HepG2 (cell line): ENCODE data around the gene ZNF571. TPM values are rescaled to one million over a fixed set of nuclear protein-coding genes. Genes with fewer than 3 reads are reported as not detected.

Experiments used
- ATAC-seq: fragments of 200-7000 bp; cut with Tn5 transposase; 3 replicates; pipeline ENCODE4 v1.9.1; 2020; ENCODE audit warnings: mild to moderate bottlenecking, moderate library complexity
- BruUV-seq: library from RNA; stranded (reverse); fragments of 400-500 nt; replicated peaks from 2 replicates; lab custom pipeline; 2021; lab: Mats Ljungman, UMichigan
- CTCF ChIA-PET: fragments of 300-600 bp; formaldehyde crosslinking; extraction: SDS; loops from one replicate; lab custom pipeline; 2021; ENCODE audit warnings: low total read pairs, inconsistent platforms, low intra/inter-chr PET ratio; lab: Yijun Ruan, JAX
- POLR2A ChIA-PET: fragments of 350-600 bp; sonication (Branson Sonifier 250); formaldehyde crosslinking; loops from one replicate; lab custom pipeline; 2020; ENCODE audit warnings: antibody characterized with exemption, inconsistent platforms; lab: Yijun Ruan, JAX
- DNase-seq: peaks from one replicate; pipeline ENCODE4 v3.0.0-alpha.2; 2015; ENCODE audit warnings: low spot score
- FAIRE-seq: peaks from 3 replicates; lab custom pipeline; 2011; peaks lifted over from hg19 to GRCh38; lab: Jason Lieb, UNC
- H2AFZ ChIP-seq: one replicate; pipeline ENCODE4 v1.6.1; 2011; ENCODE audit warnings: low read length, inconsistent platforms
- H3K27ac ChIP-seq: fragments of 300-600 bp; 3 replicates; pipeline ENCODE4 v1.8.0; 2011; ENCODE audit warnings: mixed run types, mild to moderate bottlenecking, mixed read lengths, low read length, inconsistent platforms; ENCODE audit not compliant: insufficient read depth; ENCODE audit errors: extremely low read length
- H3K27me3 ChIP-seq, 2 experiments: fragments of 200-600 bp in 1 of 2; 2 replicates in 1 of 2; 3 replicates in 1 of 2; pipeline versions ENCODE4 v1.6.0 to v1.8.0; 2011; ENCODE audit warnings: low read length in 2 of 2, mild to moderate bottlenecking in 2 of 2, moderate library complexity in 2 of 2, inconsistent platforms in 1 of 2; ENCODE audit not compliant: insufficient read depth in 2 of 2, control insufficient read depth in 1 of 2
- H3K36me3 ChIP-seq, 2 experiments: fragments of 200-600 bp in 1 of 2; replicated peaks in 1 of 2; 2 replicates in 1 of 2; 3 replicates in 1 of 2; pipeline versions ENCODE4 v1.5.1 to v1.8.0; 2011; ENCODE audit warnings: low read length in 2 of 2, inconsistent platforms in 1 of 2; ENCODE audit not compliant: insufficient read depth in 2 of 2, control insufficient read depth in 1 of 2
- H3K4me1 ChIP-seq: 2 replicates; pipeline ENCODE4 v1.5.1; 2012; ENCODE audit warnings: low read length, inconsistent platforms; ENCODE audit not compliant: insufficient read depth
- H3K4me2 ChIP-seq: 2 replicates; pipeline ENCODE4 v1.6.0; 2011; ENCODE audit warnings: low read depth, low read length, inconsistent platforms
- H3K4me3 ChIP-seq, 3 experiments: fragments of 200-600 bp in 1 of 3; sonication (generic), shearing (Covaris generic) in 1 of 3; replicated peaks in 1 of 3; 2 replicates each; pipeline ENCODE4 v1.5.1; 2011 to 2016; ENCODE audit warnings: low read length in 3 of 3, inconsistent platforms in 2 of 3, low read depth in 2 of 3, mild to moderate bottlenecking in 2 of 3, control low read depth in 1 of 3, mixed read lengths in 1 of 3; ENCODE audit not compliant: insufficient read depth in 1 of 3
- H3K79me2 ChIP-seq: one replicate; pipeline ENCODE4 v1.6.1; 2011; ENCODE audit warnings: low read length, inconsistent platforms; ENCODE audit not compliant: insufficient read depth
- H3K9ac ChIP-seq: 2 replicates; pipeline ENCODE4 v1.6.0; 2011; ENCODE audit warnings: mild to moderate bottlenecking, low read depth, low read length, inconsistent platforms; ENCODE audit not compliant: insufficient read depth
- H3K9me3 ChIP-seq: 2 replicates; pipeline ENCODE4 v1.5.1; 2012; ENCODE audit warnings: mild to moderate bottlenecking, low read length
- H4K20me1 ChIP-seq: 2 replicates; pipeline ENCODE4 v1.6.0; 2011; ENCODE audit warnings: inconsistent platforms, mild to moderate bottlenecking, low read length, moderate library complexity; ENCODE audit not compliant: insufficient read depth
- CTCF ChIP-seq: sonication (generic); formaldehyde crosslinking; IDR thresholded peaks from 2 replicates; pipeline ENCODE4 v1.5.0; 2020; ENCODE audit warnings: mild to moderate bottlenecking, missing genetic modification reagents, moderate library complexity
- PHF8 ChIP-seq: sonication (generic); formaldehyde crosslinking; IDR thresholded peaks from 2 replicates; pipeline ENCODE4 v1.5.0; 2020; ENCODE audit warnings: missing genetic modification reagents
- PRDM4 ChIP-seq: sonication (generic); formaldehyde crosslinking; IDR thresholded peaks from 2 replicates; pipeline ENCODE4 v1.9.0; 2021; ENCODE audit warnings: missing genetic modification reagents, borderline replicate concordance
- TCF12 ChIP-seq, 2 experiments: fragments of 450-650 bp in 1 of 2; sonication (generic) in 1 of 2; formaldehyde crosslinking in 1 of 2; IDR thresholded peaks; 2 replicates each; pipeline versions ENCODE4 v1.6.1 to v1.8.0; 2017 to 2022; ENCODE audit warnings: antibody characterized with exemption in 1 of 2, mild to moderate bottlenecking in 1 of 2, missing genetic modification reagents in 1 of 2, moderate library complexity in 1 of 2
- ZNF577 ChIP-seq: sonication (generic); formaldehyde crosslinking; IDR thresholded peaks from 2 replicates; pipeline ENCODE4 v1.4.0; 2020; ENCODE audit warnings: mild to moderate bottlenecking, low read depth, missing genetic modification reagents, borderline replicate concordance
- ZNF605 ChIP-seq: sonication (generic); formaldehyde crosslinking; IDR thresholded peaks from 2 replicates; pipeline ENCODE4 v1.8.0; 2022; ENCODE audit warnings: mild to moderate bottlenecking, missing genetic modification reagents
- WGBS: methylation state at CpG from one replicate; pipeline ENCODE4 v1.1.6; 2017; ENCODE audit warnings: low lambda C conversion rate; 5-methylcytosine and 5-hydroxymethylcytosine counted together
- in situ Hi-C: cut with HindIII; loops from 2 replicates; pipeline ENCODE4 v1.10.0; 2017; ENCODE audit warnings: low pct_unique_long_range_greater_than_20kb; ENCODE audit not compliant: extremely low pct_ligation_motif_present
- intact Hi-C: fragments of 100-400 bp; cut with micrococcal nuclease; formaldehyde crosslinking; loops from one replicate; pipeline ENCODE4 v1.10.0; 2022; ENCODE audit not compliant: unreplicated experiment
- polyA plus RNA-seq, 8 experiments: library from polyadenylated mRNA; depleted of rRNA in 3 of 8; stranded (reverse) in 7 of 8; unstranded in 1 of 8; fragments of >200 nt; fragmentation: Illumina TruSeq in 4 of 8; extraction: Trizol in 4 of 8; gene quantifications; 2 replicates each; pipeline versions ENCODE4 v1.2.1 to v1.2.3, GENCODE V29; 2011 to 2016; ENCODE audit warnings: low read depth in 4 of 8, missing spikeins in 1 of 8, mixed read lengths in 1 of 8; ENCODE audit not compliant: insufficient read depth in 1 of 8
- total RNA-seq, 5 experiments: library from RNA; depleted of rRNA; stranded (reverse); fragments of >200 nt; fragmentation: Illumina TruSeq; extraction: Trizol; gene quantifications; 2 replicates each; pipeline ENCODE4 v1.2.3, GENCODE V29; 2016; ENCODE audit warnings: low read depth in 1 of 5

ZNF571 gene
- total and polyA plus RNA-seq, 2 of the 13 experiments (the other 11 are each of a cell fraction or from before 2014, with no cell fraction given) = 1.3 to 1.9 TPM

- Histone ChIP-seq H3K9ac (no peak overlapping the region), H3K9me3 (peaks cover 89% of the 10 kb centered on the region), H2AFZ (no peak overlapping the region), H3K27me3 (no peaks in the 10 kb centered on the region), H3K36me3 (peaks cover 8 to 38% of the 10 kb centered on the region in 2 experiments; a peak in 3 of 5 replicates), H3K4me1 (no peaks in the 10 kb centered on the region), H4K20me1 (no peaks in the 10 kb centered on the region), H3K27ac (no peak overlapping the region), H3K79me2 (no peaks in the 10 kb centered on the region), H3K4me2 (no peak overlapping the region), H3K4me3 (no peak overlapping the region)
- in situ Hi-C loops = no loop called here
- FAIRE-seq (no peak), ATAC-seq (no peak), DNase-seq (no peak)
- ChIA-PET CTCF (no interaction called here), POLR2A (no interaction called here)
- no peak for TF ChIP-seq PRDM4 (CRISPR knock-in tag)
- TF ChIP-seq CTCF (CRISPR knock-in tag) = no peak
- no peak for TF ChIP-seq TCF12 (IDR thresholded peaks at IDR 0.05)
- no peak for TF ChIP-seq TCF12 (CRISPR knock-in tag; IDR thresholded peaks at IDR 0.05)
- no peak for TF ChIP-seq ZNF577 (CRISPR knock-in tag)
- TF ChIP-seq ZNF605 (CRISPR knock-in tag) = no peak
- no peak for TF ChIP-seq PHF8 (CRISPR knock-in tag)
- WGBS = 96% methylated on average over 11 of the region's 11 CpGs
- no TSS peak for BruUV-seq
- intact Hi-C loops = no loop called here
Observed at GRCh38 chr19:37635076-37636056, 40.8 kb upstream of the ZNF571 start.
